ACC112 (cell line): Measurements from ENCODE around the gene DCHS1.
A peak's percentile ranks its signal among the peaks of the same experiment; 100 is the strongest.

Source experiments
- H2AFZ ChIP-seq: fragments of 200-600 bp; sonication (generic); one replicate; pipeline ENCODE4 v1.6.0; 2017; ENCODE audit warnings: antibody characterized with exemption, low read length; ENCODE audit not compliant: unreplicated experiment
- H3K27ac ChIP-seq: fragments of 200-600 bp; sonication (generic); 2 replicates; pipeline ENCODE4 v1.5.1; 2014; ENCODE audit warnings: low read depth, mild to moderate bottlenecking, antibody characterized with exemption, low read length, moderate library complexity
- H3K27me3 ChIP-seq: fragments of 200-600 bp; sonication (generic); 2 replicates; pipeline ENCODE4 v1.6.1; 2014; ENCODE audit warnings: mild to moderate bottlenecking, antibody characterized with exemption, low read length, moderate library complexity, mixed read lengths; ENCODE audit not compliant: insufficient read depth
- H3K36me3 ChIP-seq: fragments of 200-600 bp; sonication (generic); 2 replicates; pipeline ENCODE4 v1.6.1; 2016; ENCODE audit warnings: mild to moderate bottlenecking, antibody characterized with exemption, low read length, moderate library complexity, mixed read lengths; ENCODE audit not compliant: insufficient read depth
- H3K4me1 ChIP-seq: fragments of 200-600 bp; sonication (generic); one replicate; pipeline ENCODE4 v1.6.1; 2016; ENCODE audit warnings: low read length, mixed read lengths; ENCODE audit not compliant: insufficient read depth, unreplicated experiment, control insufficient read depth
- H3K4me3 ChIP-seq: fragments of 200-600 bp; sonication (generic); 2 replicates; pipeline ENCODE4 v1.5.1; 2014; ENCODE audit warnings: mild to moderate bottlenecking, low read depth, low read length
- H3K79me2 ChIP-seq: fragments of 200-600 bp; sonication (generic); one replicate; pipeline ENCODE4 v1.6.0; 2016; ENCODE audit warnings: low read length; ENCODE audit not compliant: control insufficient read depth, unreplicated experiment, insufficient read depth

The DCHS1 gene

DNA sequence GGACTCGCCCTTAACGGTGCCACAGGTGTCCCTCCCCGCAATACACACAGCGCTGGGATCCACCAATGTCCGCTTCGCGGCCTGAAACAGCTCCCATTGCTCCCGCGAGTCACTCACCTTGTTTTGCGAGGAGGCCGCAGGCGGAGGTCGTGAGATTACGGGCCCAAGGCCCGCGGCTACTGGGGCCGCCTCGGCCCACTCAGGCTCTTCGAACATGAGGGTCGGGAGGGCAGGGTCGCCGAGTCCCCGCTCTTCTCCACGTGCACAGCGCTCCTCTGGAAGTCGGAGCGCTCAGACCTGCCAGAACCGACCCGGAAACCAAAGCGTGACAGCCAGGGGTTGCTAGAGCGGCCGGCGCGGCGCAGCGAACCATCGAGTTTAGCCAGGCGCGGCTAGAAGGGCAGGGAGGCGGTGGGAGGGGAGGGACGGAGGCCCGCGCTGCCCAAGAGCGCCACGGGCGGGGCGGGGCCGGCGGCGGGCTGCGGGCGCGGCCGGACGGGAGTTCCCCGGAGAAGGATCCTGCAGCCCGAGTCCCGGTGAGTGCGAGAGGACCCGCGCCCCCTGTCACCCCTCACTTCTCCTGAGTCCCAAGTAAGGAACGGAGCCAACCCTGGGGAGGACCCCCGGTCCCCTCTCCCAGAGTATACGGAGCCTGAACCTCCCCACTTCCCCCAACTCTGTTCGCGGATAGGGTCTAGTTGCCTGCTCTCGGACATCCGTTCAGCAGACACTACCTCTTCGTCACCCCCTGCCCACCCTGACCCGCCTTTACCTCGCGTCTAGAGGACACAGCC, 52.1 kb downstream of the DCHS1 start, which contains the start of the genes ILK and RRP8:
Gene ILK (plus strand): TSS at position 488 of the 794 bp plus-strand sequence. CDS start 498 bp downstream, outside the sequence.
Gene RRP8 (minus strand): TSS at position 330 of the 794 bp plus-strand sequence. CDS start 114 bp downstream, at position 216.
- Histone ChIP-seq H3K4me3 (peak within 1 kb of the TSS; percentile 84), H3K79me2 (peaks cover 97% of the 10 kb centered on the region), H3K4me1 (peaks cover 37% of the 10 kb centered on the region)

DNA sequence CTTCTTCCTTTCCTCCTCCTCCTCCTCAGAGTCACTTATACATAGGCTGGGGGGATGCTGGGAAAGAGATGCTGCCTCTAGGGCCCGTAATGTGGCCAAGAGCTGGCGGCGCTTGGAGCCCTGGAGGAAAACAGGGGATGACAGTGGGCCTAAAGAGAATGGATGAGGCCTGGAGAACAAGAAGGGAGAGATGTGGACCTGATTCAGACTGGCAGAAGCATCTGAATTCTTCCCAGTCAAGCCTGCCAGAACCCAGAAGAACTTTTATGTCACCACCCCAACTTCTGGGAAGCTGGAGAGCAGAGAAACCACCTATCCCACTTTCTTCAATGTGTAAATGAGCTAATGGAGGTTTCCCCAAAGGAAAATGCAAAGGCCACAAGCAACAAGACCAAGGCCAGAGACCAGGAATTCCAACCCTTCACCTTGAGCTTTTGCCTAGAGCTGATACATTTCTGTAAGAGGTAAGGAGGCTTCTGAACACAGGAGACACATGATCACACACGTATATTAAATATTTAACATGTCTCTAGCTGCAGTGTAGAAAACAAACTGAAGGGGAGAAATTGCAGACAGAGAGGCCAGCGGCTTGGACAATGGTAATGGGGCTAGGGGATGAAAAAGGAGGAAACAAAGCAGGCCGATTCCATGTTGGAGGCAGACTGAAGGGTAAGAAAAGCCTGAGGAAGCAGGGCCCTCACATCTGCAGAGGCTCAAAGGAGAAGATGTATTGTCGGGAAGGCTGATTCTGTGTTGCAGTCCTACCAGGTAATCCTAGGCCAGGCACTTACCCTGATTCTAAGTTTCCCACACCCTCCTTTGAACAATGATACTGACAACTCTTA, 53.3 kb downstream of the DCHS1 start:
- Histone ChIP-seq H3K4me3 (peak overlapping the region; percentile 84), H3K36me3 (peaks cover 13% of the 10 kb centered on the region; the same call in 1 of the 2 replicates), H3K4me1 (peaks cover 26% of the 10 kb centered on the region), H3K79me2 (peaks cover 87% of the 10 kb centered on the region), H3K27ac (no peak overlapping the region), H3K27me3 (no peaks in the 10 kb centered on the region), H2AFZ (no peak overlapping the region)

More for the DNA sequence above, 52.1 kb downstream of the DCHS1 start, which contains the start of the genes ILK and RRP8:
- Histone ChIP-seq H2AFZ (peak within 1 kb of the TSS; percentile 84), H3K27me3 (no peaks in the 10 kb centered on the region), H3K27ac (peak within 1 kb of the TSS; percentile 85), H3K36me3 (peaks cover 22% of the 10 kb centered on the region; the same call in 1 of the 2 replicates)

DNA sequence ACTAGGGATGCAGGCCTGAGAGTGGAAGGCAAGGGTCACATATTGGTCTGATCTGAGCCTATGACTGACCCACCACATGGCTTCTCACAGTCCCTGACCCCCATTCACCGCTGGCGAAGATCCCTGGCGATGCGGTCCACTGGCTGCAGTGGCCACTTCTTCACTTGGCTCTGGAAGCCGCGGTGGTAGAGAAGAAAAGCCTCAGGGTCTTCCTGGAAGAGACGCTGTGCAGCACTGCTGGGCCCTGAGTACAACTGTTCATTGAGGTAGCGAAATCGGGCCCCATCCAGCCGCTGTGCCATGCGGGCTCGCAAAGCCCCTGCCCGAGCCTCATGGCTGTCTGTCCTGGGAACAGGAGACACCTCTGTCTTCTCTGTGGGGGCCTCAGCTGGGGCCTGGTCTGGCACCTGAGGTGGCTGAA, 54.6 kb downstream of the DCHS1 start:
- peaks cover 13% of the 10 kb centered on the region; the same call in 1 of the 2 replicates for H3K36me3 ChIP-seq

DNA sequence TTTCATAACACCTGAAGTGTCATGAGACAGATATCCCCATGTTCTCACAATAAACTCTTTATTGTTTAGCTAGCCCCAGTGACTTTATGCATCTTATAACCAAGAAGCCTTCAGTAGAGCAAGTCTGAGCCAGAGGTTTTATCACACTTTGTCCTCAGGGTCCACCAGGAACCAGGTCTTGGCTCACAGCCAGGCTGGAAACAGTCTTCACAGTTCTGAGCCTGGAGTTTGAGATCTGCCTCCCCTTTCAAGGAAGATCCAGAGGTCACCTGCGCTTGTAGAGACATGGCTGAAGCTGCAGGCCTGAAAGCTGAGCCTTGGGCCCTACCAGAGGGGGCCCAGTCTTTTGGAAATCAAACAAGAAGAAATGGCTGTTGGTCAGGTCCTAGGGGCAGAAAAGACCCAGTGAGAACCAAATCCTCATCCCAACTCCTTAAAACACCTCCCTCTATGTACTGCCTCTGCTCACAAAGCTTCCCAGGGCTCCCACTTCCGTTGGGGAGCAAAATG, 55.7 kb downstream of the DCHS1 start:
- Histone ChIP-seq H3K36me3 (peaks cover 17% of the 10 kb centered on the region; the same call in 1 of the 2 replicates), H3K4me3 (no peak overlapping the region), H3K27me3 (no peaks in the 10 kb centered on the region), H3K27ac (no peak overlapping the region), H2AFZ (no peak overlapping the region), H3K4me1 (peaks cover 10% of the 10 kb centered on the region), H3K79me2 (peaks cover 63% of the 10 kb centered on the region)

More for the DNA sequence above, 54.6 kb downstream of the DCHS1 start:
- no peak overlapping the region for H3K27ac ChIP-seq
- H2AFZ ChIP-seq, result no peak overlapping the region
- no peak overlapping the region for H3K4me3 ChIP-seq
- H3K27me3 ChIP-seq, result no peaks in the 10 kb centered on the region
- H3K4me1 ChIP-seq, result peaks cover 15% of the 10 kb centered on the region
- peaks cover 74% of the 10 kb centered on the region for H3K79me2 ChIP-seq

DNA sequence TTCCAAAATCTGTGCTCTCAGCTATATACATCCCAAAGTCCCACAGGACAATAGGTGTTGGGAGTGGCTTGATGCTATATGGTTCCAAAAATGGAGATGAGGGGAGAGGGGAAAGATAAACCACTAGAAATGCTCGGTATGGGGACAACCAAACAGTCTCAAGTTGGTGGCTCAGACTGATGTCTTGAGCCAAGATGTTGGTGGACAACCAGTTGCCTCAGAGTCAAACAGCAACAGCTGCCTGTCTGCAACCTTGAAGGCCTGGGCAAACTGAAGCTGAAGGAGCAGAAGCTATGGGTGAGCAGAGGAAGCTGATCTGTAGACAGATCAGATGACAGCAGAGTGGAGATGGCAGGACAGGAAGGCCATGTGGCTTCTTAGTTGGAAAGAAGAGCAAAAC, 56.2 kb downstream of the DCHS1 start:
- Histone ChIP-seq H3K36me3 (peaks cover 17% of the 10 kb centered on the region; the same call in 1 of the 2 replicates), H2AFZ (no peak overlapping the region), H3K27me3 (no peaks in the 10 kb centered on the region), H3K4me3 (no peak overlapping the region), H3K79me2 (peaks cover 58% of the 10 kb centered on the region), H3K27ac (no peak overlapping the region), H3K4me1 (peaks cover 10% of the 10 kb centered on the region)

DNA sequence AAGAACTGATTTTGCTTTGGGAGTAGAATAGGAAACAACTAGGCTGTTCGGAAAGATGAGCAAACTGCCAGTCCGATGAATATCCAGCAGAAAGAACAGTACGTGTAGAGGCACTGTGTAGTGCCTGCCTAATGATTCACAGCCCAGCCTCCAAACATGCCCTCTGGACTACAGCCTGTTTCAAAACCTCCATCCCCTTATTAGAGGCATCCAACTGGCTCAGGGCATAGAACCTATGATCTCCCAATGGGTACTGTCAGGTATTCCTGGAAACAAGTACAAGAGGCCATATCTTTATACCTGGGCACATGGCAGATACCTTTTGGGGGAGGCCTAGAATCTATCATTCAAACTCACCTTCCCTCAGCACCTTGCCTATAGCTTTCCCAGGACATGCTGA, 57.1 kb downstream of the DCHS1 start:
- peaks cover 10% of the 10 kb centered on the region for H3K4me1 ChIP-seq
- no peak overlapping the region for H3K4me3 ChIP-seq
- H3K79me2 ChIP-seq, result peaks cover 50% of the 10 kb centered on the region
- no peak overlapping the region for H3K27ac ChIP-seq
- peaks cover 17% of the 10 kb centered on the region; the same call in 1 of the 2 replicates for H3K36me3 ChIP-seq
- H2AFZ ChIP-seq, result no peak overlapping the region
- no peaks in the 10 kb centered on the region for H3K27me3 ChIP-seq

DNA sequence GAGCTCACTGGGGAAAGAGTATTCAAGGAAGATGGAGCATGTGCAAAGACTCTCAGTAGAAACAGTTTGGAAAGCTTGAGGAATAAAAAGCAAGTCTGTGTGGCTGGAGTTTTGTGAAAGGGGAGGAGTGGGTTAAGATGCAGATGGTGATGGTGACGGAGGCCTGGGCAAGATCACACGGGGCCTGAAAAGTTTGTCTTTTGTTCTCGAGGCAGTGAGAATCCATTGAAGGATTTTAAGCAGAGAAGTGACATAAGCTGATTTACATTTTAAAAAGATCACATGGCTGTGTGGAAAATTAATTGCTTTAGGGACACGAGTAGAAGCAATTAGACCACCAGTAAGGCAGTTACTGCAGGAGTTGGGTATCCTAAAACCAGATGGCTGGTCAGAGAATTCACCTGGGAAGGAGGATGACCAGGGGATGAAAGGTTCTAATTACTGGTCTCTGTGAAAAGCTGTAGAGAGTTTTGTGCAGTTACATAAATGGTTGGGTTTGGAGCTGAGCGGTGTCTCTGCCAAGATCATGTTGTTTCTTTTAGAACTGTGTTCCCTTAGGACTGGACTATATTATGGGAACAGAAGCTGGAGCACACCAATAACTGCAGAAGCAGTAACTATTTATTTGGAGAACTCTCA, 59.3 kb downstream of the DCHS1 start:
- Histone ChIP-seq H3K27me3 (no peaks in the 10 kb centered on the region), H3K79me2 (peaks cover 29% of the 10 kb centered on the region), H3K27ac (no peak overlapping the region), H3K36me3 (peaks cover 17% of the 10 kb centered on the region; the same call in 1 of the 2 replicates), H2AFZ (no peak overlapping the region), H3K4me3 (no peak overlapping the region), H3K4me1 (no peaks in the 10 kb centered on the region)

DNA sequence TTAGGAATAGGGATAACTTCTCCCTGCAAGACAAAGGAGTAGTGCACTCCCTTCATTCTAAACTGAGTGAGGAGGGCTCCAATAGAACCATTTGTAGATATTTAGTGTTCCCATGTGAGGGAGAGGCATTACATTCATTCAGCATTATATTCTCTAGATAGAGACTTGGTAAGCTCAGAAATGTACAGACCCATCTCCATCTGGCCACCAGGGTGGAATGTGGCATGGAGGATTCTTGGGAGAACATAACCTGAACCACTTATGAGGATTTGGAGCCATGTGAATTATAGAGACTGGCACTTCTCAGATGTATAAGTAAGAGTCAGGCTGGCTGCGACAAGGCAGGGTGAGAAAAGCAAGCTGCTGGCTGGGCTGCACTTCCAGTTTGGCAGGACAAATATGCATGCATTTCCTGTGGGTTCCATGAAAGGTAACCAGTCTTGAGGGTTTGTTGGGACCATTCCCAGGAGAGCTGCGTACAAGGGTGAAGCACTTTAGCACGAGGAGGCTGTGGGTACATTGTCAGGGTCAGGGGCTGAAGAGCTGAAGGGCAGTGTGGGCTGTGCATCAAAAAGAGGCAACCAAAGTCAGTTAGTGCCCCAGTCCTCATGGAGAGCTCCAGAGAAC, 61.4 kb downstream of the DCHS1 start:
- peaks cover 6% of the 10 kb centered on the region; the same call in 1 of the 2 replicates for H3K36me3 ChIP-seq

DNA sequence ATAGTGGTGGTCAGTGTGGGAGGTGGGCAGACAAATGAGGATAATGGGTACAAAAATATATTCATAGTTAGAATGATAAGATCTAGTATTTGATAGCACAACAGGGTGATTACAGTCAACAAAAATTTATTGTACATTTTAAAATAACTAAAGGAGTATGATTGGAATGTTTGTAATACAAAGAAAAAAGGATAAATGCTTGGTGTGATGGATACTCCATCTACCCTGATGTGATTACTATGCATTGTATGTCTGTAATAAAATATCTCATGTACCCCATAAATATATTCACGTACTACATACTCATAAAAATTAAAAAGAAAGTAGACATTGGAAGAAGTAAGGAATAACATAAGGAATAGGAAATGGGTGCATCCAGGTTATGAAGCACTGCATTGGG, 67.6 kb downstream of the DCHS1 start:
- Histone ChIP-seq H3K4me1 (no peaks in the 10 kb centered on the region), H2AFZ (no peak overlapping the region), H3K27me3 (no peaks in the 10 kb centered on the region), H3K36me3 (peaks cover 13% of the 10 kb centered on the region), H3K4me3 (no peak overlapping the region), H3K27ac (no peak overlapping the region), H3K79me2 (no peaks in the 10 kb centered on the region)

More for the DNA sequence above, 61.4 kb downstream of the DCHS1 start:
- Histone ChIP-seq H3K27me3 (no peaks in the 10 kb centered on the region), H2AFZ (no peak overlapping the region), H3K4me3 (no peak overlapping the region), H3K27ac (no peak overlapping the region), H3K79me2 (peaks cover 9% of the 10 kb centered on the region), H3K4me1 (no peaks in the 10 kb centered on the region)
